HepG2 (cell line): ENCODE measurements around the gene YIF1B. TPM values are rescaled to one million over a fixed set of nuclear protein-coding genes. Genes with fewer than 3 reads are reported as not detected.
A peak's percentile ranks its signal among the peaks of the same experiment; 100 is the strongest.

Experiments used
- AHR ChIP-seq: IDR thresholded peaks from 2 replicates; pipeline ENCODE4 v1.6.1; 2018; ENCODE audit warnings: missing genetic modification reagents, missing compliant biosample characterization
- ARID3A ChIP-seq: IDR thresholded peaks from 2 replicates; pipeline ENCODE4 v1.6.1; 2012; ENCODE audit warnings: low read depth, low read length, improper control_type of control experiment
- BCL6 ChIP-seq: IDR thresholded peaks from 2 replicates; pipeline ENCODE4 v1.6.1; 2016; ENCODE audit warnings: missing genetic modification reagents, missing compliant biosample characterization
- CCDC6 ChIP-seq: sonication (generic); formaldehyde crosslinking; IDR thresholded peaks from 2 replicates; pipeline ENCODE4 v1.8.1; 2022; ENCODE audit warnings: mild to moderate bottlenecking, missing genetic modification reagents, moderate library complexity
- HOXA3 ChIP-seq: sonication (generic); formaldehyde crosslinking; IDR thresholded peaks from 2 replicates; pipeline ENCODE4 v1.5.0; 2020; ENCODE audit warnings: missing genetic modification reagents
- MBNL3 ChIP-seq: fragments of 250-450 bp; sonication (Bioruptor Pico); conservative IDR thresholded peaks from 2 replicates; pipeline ENCODE4 v1.8.0; 2022; ENCODE audit warnings: mild to moderate bottlenecking, inconsistent platforms
- TERF1 ChIP-seq: sonication (generic); formaldehyde crosslinking; IDR thresholded peaks from 2 replicates; pipeline ENCODE4 v1.8.0; 2022; ENCODE audit warnings: mild to moderate bottlenecking, missing genetic modification reagents, moderate library complexity
- ZFAT ChIP-seq: sonication (generic); formaldehyde crosslinking; conservative IDR thresholded peaks from 2 replicates; pipeline ENCODE4 v1.8.1; 2023; ENCODE audit warnings: missing genetic modification reagents, inconsistent platforms
- ZNF101 ChIP-seq: sonication (generic); formaldehyde crosslinking; IDR thresholded peaks from 2 replicates; pipeline ENCODE4 v1.4.0; 2020; ENCODE audit warnings: mild to moderate bottlenecking, low read depth, missing genetic modification reagents, borderline replicate concordance
- ZNF142 ChIP-seq: sonication (generic); formaldehyde crosslinking; IDR thresholded peaks from 2 replicates; pipeline ENCODE4 v1.4.0; 2020; ENCODE audit warnings: missing genetic modification reagents
- ZNF205 ChIP-seq: IDR thresholded peaks from 2 replicates; pipeline ENCODE4 v1.6.1; 2018; ENCODE audit warnings: missing biosample characterization, missing genetic modification reagents
- ZNF446 ChIP-seq: sonication (generic); formaldehyde crosslinking; IDR thresholded peaks from 2 replicates; pipeline ENCODE4 v1.5.0; 2020; ENCODE audit warnings: mild to moderate bottlenecking, missing genetic modification reagents
- ZNF496 ChIP-seq: sonication (generic); formaldehyde crosslinking; IDR thresholded peaks from 2 replicates; pipeline ENCODE4 v1.8.1; 2023; ENCODE audit warnings: mild to moderate bottlenecking, moderate library complexity, missing genetic modification reagents; ENCODE audit not compliant: insufficient replicate concordance
- ZNF562 ChIP-seq: sonication (generic); formaldehyde crosslinking; IDR thresholded peaks from 2 replicates; pipeline ENCODE4 v1.8.0; 2022; ENCODE audit warnings: missing genetic modification reagents, borderline replicate concordance
- ZNF598 ChIP-seq: sonication (generic); formaldehyde crosslinking; IDR thresholded peaks from 2 replicates; pipeline ENCODE4 v1.5.1; 2020; ENCODE audit warnings: mild to moderate bottlenecking, missing genetic modification reagents, borderline replicate concordance
- ZNF784 ChIP-seq: sonication (generic); formaldehyde crosslinking; IDR thresholded peaks from 2 replicates; pipeline ENCODE4 v1.5.1; 2020; ENCODE audit warnings: missing genetic modification reagents, mild to moderate bottlenecking, borderline replicate concordance
- ZXDC ChIP-seq: sonication (generic); formaldehyde crosslinking; IDR thresholded peaks from 2 replicates; pipeline ENCODE4 v1.5.0; 2020; ENCODE audit warnings: mild to moderate bottlenecking, missing genetic modification reagents
- polyA plus RNA-seq, 8 experiments: library from polyadenylated mRNA; depleted of rRNA in 3 of 8; stranded (reverse) in 7 of 8; unstranded in 1 of 8; fragments of >200 nt; fragmentation: Illumina TruSeq in 4 of 8; extraction: Trizol in 4 of 8; gene quantifications; 2 replicates each; pipeline versions ENCODE4 v1.2.1 to v1.2.3, GENCODE V29; 2011 to 2016; ENCODE audit warnings: low read depth in 4 of 8, missing spikeins in 1 of 8, mixed read lengths in 1 of 8; ENCODE audit not compliant: insufficient read depth in 1 of 8
- total RNA-seq, 5 experiments: library from RNA; depleted of rRNA; stranded (reverse); fragments of >200 nt; fragmentation: Illumina TruSeq; extraction: Trizol; gene quantifications; 2 replicates each; pipeline ENCODE4 v1.2.3, GENCODE V29; 2016; ENCODE audit warnings: low read depth in 1 of 5

Gene YIF1B
- total and polyA plus RNA-seq, 2 of the 13 experiments (the other 11 are each of a cell fraction or from before 2014, with no cell fraction given) = 41.4 to 85.2 TPM

GRCh38 chr19:38336638-38337359 is 21.1 kb upstream of the YIF1B start (continued):
- TF ChIP-seq ZNF784 (CRISPR knock-in tag) (no peak), ZNF101 (CRISPR knock-in tag) (no peak), ARID3A (no peak), ZNF496 (CRISPR knock-in tag) (no peak), TERF1 (CRISPR knock-in tag) (no peak), ZNF598 (CRISPR knock-in tag) (no peak), HOXA3 (no peak; the same call in 1 of the 2 replicates), ZNF205 (no peak), ZNF446 (CRISPR knock-in tag) (no peak; the same call in 1 of the 2 replicates), ZNF562 (no peak), CCDC6 (CRISPR knock-in tag) (no peak), MBNL3 (no peak), ZXDC (CRISPR knock-in tag) (no peak), ZNF142 (CRISPR knock-in tag) (no peak), AHR (CRISPR knock-in tag) (0 out of 2 replicates have a peak, but pooled peaks have one; percentile 32), BCL6 (peak; percentile 21; the same call in 1 of the 2 replicates), ZFAT (CRISPR knock-in tag) (no peak)
